GM18508 (cell line): ENCODE measurements around the gene C1S.
A peak's percentile ranks its signal among the peaks of the same experiment; 100 is the strongest.
"Not testable (repeated sequence)": the region's sequence is repeated elsewhere in the genome, so short reads cannot be mapped to it uniquely, and the experiment has no call there.

ENCODE experiments used
- ATAC-seq: cut with Tn5 transposase; IDR thresholded peaks from one replicate; pipeline ENCODE4 v1.9.1; 2021; ENCODE audit warnings: moderate number of reproducible peaks; ENCODE audit not compliant: insufficient read depth, unreplicated experiment

Gene C1S

DNA sequence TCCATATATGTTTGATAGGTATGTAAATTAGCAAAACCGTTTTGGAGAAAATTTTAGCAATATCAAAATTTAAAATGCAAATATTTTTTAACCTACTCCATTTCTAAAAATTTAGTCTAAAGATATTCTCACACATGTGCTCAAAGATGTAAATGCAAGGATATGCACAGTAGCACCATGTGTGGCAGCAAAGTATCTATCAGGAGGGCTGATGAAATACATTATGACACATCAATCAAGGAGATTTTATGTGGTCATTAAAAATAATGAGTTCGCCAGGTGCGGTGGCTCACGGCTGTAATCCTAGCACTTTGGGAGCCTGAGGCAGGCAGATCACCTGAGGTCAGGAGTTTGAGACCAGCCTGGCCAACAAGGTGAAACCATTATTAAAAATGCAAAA is 39.7 kb downstream of the C1S start:
- ATAC-seq: no peak

DNA sequence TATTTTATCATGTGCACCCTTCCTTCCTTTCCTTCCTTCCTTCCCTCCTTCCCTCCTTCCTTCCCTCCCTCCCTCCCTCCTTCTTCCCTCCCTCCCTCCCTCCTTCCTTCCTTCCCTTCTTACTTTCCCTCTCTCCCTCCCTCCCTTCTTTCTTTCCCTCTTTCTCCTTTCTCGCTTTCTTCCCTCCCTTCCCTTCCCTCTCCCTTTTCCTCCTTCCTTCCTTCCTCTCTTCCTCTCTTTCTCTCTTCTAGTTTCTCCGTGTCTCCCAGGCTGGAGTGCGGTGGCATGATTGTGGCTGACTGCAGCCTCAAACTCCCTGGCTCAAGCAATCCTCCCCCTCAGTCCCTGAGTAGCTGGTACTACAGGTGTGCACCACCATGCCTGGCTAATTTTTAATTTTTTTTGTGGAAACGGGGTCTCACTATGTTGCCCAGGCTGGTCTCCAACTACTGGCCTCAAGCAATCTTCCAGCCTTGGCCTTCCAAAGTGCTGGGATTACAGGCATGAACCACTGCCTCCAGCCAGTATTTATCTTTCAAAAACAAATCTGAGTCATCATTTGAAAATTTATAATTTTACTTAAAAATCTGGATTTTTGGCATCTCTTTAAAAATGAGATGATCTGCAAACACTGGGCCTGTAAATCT is 40.7 kb downstream of the C1S start:
- ATAC-seq: no peak

DNA sequence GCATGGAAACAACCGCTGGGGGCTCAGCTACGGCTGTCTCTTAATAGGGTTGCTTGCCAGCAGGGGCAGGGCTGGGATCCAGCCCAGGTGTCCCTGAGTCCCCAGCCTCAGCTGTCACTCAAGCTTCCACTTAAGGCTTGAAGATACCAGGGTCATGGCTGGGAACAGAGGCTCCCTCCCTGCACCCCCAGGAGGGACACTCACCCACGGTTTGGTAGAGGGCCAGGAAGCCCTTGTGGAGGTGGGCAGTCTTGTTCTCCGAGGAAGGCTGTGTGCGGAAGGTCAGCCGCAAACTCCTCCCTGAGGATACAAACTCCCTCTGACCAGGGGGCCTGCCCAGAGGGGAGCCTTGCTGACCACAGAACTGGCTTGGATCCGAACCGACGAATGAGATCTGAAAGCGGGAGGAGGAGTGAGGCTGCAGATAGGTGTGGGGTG is 41.2 kb downstream of the C1S start:
- ATAC-seq: no peak

DNA sequence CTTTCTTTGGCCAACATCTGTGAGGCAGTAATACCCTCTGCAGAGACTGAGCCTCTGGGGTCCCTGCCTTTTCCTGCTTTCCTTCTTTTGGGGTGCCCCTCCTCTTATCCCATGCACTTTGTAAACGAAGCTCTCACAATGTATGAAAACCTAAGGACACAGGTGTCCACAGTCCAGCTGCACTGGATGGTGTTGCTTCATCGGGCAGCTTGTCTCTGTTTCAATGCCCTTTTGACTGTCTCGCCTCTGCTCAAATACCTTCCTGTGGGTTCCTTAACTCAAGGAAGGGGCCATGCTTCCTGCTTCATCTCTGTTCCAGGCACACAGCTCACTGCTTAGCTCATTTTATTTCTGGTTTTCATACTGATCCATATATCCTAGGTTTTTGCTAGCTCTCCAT is 42.1 kb downstream of the C1S start:
- no peak for ATAC-seq

DNA sequence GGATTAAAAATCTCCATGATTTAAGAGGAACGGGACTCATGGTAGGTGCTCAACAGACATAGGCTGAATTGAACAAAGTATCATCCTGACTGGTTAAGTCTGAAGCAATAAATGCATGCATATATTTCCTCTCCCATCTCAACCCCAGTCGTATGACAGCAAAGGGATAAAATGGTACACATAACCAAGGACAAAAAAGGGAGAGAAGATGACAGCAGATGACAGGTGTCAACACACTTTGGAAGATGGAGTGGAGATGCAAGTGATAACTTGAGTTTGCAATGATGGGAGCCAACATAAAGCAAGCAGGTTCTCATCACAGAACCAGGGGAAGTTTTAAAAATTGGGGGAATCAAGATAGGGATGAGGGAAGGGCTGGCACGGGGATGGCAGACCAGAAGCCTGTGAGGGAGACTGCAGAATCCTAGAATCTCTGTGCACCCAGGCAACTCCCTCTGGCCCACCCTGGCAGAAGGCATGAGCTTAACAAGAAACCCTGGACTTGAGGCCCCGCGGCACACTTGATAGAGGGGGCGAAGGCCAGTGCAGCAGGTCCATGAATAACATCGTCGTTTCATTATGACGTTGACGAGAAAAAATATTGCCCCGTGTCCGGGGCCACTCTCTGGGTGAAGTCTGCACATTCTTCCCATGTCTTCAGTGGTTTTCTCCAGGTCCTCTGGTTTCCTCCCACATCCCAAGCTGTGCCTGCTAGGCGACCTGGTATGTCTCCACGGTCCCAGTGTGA is 43.5 kb downstream of the C1S start:
- ATAC-seq: no peak

DNA sequence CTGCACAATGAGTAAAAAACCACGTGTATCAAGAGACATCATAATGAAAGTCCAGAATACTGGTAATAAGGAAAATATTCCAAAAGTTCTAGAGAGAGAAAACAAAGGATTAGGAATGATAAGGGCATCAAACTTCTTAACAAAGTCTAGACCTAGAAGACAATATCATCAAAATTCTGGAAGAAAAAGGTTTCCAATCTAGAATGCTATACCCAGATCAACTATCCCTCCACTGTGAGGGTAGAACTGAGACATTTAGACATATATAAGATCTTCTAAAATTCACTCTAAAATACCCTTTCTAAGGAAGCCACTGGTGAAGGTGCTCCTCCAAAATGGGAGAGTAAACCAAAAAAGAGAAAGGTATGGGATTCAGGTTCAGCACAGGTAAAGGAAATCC is 45.6 kb downstream of the C1S start:
- ATAC-seq: no peak

DNA sequence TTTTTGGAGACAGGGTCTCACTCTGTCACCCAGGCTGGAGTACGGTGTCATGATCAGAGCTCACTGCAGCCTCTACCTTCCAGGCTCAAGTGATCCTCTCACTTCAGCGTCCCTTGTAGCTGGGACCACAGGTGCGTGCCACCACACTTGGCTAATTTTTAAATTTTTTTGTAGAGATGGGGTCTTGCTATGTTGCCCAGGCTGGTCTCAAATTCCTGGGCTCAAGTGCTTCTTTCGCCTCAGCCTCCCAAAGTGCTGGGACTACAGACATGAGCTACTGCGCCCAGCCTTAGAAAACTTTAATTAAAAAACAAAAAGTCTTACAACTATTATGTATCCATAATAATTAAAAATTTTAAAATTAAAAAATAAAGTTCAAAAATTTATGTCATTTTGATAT is 46.7 kb downstream of the C1S start:
- ATAC-seq: not testable (repeated sequence)

DNA sequence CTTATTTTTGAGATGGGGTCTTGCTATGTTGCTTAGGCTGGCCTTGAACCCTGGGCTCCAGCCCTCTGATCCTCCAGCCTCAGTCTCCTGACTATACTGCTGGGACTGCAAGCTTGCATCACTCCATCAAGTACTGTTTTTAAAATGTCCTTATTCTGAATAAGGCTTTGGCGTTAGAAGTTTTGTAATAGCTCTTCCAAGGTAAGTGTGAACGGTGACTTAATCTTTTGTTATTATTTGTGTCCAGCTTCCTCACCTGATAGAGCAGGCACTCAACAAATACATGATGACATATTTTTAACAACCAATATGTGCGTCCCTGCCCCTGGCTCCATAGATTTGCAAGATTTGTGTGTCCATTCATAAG is 47.1 kb downstream of the C1S start:
- no peak for ATAC-seq

DNA sequence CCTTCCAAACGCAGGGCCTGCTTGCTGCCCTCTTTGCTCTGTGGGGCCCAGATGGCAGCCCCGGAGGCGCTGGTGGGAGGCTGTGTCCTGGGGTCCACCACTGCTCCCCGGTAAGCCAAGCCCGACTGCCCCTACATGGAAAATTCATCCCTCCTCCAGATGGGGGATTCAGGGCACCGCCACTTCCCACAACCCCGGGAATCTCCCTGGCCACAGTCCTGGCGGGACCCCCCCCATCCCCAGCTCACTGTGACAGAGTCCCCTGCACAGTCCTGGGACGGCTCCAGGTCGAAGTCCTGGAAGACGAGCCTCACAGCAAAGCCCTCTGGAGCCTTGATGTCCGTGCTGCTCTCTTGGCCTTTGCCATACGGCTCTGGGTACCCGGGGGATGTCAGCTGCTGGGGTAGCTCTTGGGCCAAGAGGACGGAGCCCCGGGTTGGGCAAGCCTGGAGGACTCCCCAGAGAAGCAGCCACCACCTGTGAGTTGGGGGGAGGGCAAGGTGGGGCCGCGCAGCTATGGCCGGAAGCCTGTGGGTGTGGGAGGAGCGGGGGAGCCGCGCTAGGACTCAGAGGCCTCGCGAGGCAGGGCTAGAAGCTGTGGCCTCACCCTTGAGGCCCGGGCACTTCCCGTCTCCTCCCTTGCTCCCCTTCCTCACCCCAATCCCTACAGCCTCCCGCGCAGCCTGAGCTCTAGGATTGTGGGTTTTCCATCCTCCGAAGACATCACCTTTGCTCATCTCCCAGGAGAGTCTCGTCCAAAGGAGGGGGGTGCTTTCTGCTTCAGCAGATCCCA is 47.7 kb downstream of the C1S start:
- ATAC-seq: peak; percentile 47

DNA sequence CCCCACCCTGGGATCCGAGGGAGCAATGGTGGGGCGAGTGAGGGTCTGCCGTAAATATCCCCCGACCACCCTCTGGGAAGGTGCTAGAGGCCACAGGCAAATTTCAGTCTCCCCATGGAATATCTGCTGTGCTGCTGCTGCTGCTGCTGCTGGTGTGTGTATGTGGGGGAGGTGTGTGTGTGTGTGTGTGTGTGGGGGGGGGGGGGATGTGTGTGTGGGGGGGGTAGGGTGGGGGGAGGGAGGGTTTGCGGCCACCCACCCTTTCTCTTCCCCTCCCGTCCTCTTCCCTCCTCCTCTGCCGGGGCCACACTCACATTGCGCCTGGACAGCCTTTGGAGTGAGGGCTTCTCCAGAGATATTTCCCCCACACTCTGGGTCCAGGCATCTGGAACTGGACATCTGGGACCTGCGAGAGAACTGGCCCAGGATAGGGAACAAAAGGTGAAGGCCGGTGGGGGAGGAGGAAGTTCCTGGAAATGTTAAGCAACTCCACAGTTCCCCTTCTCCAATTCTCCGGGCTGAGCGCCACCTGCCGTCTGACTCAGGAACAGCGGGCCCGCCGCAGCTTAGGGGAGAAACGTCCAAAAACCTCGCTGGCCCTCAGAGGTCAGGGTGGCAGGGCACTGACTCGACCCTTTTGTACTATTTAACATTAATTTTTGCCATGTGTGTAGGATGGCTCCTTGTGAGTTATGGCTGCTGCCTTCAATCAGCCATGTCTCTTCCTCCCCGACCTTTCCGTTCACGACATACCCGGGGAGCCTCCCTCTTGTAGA is 48.5 kb downstream of the C1S start, which contains the start of gene C1RL:
TSS of gene C1RL (minus strand) at position 419 of the 776 bp plus-strand sequence. CDS start at position 385, 34 bp downstream.
- no peak for ATAC-seq

DNA sequence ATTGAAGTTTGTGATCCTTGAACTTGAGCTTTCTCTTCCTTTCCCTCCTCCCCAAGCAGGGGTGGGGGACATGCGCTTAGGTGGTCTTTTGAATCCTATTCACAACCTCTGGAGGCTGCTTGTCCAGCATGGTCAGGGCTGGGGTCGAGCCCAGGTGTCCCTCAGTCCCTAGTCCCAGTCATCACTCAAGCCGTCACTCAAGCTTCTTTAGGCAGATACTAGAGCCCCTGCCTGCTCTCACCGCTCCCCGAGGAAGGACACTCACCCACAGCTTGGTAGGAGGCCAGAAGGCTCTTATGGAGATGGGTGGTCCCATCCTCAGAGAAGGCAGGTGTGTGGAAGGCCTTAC is 49.0 kb downstream of the C1S start:
- ATAC-seq: no peak

DNA sequence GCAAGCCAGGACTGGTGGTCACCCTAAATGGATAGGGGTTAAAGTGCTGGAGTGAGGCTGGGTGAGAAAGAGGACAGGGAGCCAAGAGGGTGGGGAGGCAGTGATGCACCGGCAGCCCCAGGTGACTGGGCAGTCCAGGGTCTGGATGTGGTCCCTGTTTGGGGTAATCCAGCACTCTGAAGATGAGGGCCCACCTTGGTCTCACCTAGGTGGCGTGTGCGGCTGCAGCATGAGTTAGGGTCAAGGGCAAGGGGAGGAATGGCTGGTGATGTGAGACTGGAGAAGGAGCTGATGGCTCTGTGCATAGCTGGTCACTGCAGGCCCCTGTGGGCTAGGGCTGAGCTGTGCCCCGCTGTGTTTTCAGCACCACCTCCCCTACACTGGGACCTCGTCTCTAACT is 50.1 kb downstream of the C1S start:
- ATAC-seq: no peak

DNA sequence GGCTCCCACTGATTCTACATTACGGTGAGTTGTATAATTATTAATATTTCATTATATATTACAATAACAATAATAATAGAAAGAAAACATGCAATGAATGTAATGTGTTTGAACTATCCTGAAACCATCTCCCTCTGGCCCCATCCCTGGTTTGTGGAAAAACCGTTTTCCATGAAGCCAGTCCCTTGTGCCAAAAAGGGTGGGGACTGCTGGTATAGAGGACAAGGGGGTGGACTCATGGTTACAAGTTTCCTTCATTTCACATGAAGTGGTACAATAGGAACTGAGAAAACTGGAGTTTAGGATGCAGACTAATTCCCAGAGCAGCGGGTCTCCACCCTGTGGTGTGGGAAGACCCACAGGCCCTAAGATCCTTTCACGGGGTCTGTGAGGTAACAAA is 51.5 kb downstream of the C1S start:
- ATAC-seq: no peak

DNA sequence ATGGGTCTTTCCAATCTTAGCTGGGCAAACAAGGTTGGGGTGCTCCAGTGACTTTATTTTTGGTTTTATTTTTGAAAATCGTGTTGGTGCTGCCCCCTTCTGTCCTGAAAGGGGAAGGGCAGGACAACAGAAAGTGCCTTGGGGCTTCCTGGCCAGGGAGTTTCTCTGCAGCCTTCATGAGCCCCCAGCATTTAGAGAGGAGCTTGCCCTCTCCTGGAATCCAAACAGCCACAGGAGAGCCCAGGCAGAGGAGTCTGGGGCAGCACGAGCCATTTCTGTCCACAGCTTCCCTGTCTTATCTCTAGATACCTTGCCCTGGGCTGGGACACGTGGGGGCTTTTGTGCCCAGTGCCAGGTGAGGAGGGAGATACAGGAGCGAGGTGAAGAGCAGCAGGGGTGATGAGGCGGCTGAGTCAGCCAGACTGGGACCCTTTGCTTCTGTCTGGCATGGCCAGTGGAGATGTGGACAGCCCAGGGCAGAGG is 52.9 kb downstream of the C1S start:
- ATAC-seq: no peak

DNA sequence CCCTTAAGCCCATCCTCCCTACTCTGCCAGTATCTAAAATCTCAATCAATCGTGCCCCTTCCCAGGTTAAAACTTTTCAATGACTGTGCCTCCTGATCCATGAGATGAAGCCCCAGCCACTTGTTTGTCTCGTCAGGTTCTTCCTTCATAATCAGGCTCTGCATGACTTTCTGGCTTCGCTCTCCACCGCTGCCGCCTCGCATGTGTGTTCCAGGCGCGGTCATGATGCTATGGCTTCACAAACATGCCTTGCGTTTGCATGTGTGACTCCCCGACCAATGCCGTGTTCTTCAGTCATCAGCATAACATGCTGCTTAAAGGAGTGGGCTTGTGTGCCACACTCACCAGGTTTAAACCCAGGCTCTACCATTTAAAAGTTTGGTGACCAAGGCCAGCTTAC is 53.5 kb downstream of the C1S start:
- ATAC-seq: no peak

DNA sequence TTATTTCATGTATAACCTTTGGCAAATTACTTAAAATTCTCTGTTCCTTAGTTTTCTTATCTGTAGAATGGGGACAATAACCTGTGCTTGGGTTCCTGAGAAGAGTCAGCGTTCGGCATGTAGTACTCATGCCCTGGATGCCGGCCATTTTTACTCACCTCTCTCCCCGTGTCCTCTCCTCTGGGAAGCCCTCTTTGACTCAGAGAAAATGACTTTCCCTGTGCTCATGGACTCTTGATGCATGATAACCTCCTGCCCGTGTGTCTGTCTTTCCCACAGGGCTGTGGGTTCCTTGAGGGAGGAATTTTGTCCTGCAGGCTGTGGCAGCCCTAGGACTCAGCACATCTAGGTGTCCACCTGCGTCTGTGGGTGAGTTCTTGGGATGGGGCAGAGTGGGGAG is 54.3 kb downstream of the C1S start:
- no peak for ATAC-seq

DNA sequence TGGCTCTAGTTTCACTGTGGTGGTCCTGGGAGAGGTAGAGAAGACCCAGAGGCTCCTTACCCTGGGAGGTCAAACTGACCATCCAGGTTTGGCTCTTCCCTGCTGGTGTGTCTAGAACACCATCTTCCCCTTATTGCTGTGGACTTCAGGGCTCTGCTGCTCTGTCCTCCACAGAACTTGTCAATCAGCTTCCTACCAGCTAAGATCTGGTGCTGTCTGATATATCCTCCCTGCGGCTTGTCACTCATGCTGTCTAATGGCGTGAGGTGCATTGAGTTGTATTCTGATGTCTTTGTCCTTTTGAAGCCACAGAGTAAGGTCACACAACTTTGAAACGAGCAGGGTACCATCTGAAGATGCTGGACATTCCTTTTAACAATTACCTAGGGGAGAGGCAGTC is 55.7 kb downstream of the C1S start:
- no peak for ATAC-seq

DNA sequence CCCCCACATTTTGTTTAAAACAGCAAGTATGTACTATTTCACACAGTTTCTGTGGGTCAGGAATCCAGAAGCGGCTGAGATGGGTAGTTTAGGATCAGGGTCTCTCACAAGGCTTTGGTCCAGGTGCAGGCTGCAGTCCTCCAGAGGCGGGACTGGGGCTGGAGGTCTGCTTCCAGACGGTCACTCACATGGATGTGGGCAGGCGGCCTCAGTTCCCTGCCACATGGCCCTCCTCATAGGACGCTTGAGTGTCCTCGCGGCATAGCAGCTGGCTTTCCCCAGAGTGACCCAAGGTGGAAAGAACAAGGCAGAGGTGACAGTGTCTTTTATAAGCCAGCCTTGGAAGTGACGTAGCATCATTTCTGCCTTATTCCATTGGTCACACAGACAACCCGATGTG is 56.4 kb downstream of the C1S start:
- no peak for ATAC-seq

DNA sequence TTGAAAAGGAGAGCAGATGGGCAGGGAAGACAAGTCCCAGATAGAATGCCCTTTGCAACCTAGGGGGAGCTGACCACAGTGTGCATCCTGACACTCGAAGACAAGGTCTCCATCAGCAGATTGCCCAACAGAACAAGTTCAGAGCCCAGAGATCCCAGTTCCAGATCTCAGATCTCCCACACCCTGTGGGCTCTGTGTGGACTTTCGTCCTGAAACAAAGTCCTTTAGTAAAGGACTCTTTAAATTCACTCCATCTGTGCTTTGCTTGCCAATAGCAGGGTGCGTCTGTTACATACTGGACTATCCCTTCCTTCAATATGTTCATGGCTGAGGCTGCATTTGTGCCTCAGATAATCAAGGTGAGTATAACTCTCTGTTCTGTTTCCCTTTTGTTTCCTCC is 57.2 kb downstream of the C1S start:
- ATAC-seq: no peak

DNA sequence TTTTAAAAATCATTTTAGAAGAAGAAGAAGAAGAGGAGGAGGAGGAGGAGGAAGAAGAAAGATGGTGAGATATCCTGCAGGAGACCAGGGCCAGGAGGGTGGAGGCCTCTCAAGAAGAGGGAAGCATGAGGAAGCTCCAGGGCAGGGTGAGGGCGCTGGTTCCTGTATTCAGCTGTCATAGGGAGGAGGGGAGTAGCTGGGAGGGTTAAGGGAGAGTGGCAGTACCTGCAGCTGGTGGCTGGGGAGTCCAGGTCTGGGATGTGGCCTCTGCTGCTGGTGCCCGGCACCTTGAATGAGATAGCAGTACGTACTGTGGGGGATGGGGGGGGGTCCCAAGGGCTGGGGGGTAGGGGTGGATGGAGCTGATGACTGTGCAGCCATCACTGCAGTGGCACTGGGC is 58.4 kb downstream of the C1S start:
- no peak for ATAC-seq

DNA sequence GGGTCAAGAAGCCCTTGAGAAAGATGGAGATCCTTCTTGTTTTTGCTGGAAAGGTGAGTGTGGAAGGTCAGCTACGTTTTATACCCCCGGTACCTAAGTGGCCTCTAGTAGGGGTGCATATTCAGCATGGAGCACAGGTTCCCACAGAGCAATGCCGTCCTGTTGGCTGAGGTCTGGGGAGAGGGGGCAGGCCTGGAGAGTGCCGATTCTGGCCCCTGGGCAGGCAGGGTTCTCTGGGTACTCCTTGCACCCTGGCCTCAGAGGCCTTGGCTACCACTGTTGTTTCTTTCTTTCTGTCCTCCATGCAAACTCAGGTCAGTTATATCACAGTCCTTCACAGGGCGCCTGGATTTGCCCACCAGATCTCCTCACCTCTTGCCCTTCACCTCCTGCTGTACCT is 59.6 kb downstream of the C1S start:
- ATAC-seq: no peak
